K562 (cell line): Measurements from ENCODE around the gene PHF12. TPM values are rescaled to one million over a fixed set of nuclear protein-coding genes. Genes with fewer than 3 reads are reported as not detected.

Source experiments
- CHCHD3 ChIP-seq: fragments of 250-450 bp; sonication (Bioruptor Pico); IDR thresholded peaks from 2 replicates; pipeline ENCODE4 v2.1.2; 2022; ENCODE audit warnings: mild to moderate bottlenecking
- CTCF ChIP-seq, 3 experiments: IDR thresholded peaks in 2 of 3; conservative IDR thresholded peaks in 1 of 3; 2 replicates each; pipeline ENCODE4 v1.5.1; 2011 to 2012; ENCODE audit warnings: low read length in 3 of 3, mild to moderate bottlenecking in 3 of 3, control low read depth in 2 of 3, improper control_type of control experiment in 1 of 3, inconsistent platforms in 1 of 3, low read depth in 1 of 3, mixed read lengths in 1 of 3, moderate library complexity in 1 of 3; ENCODE audit not compliant: insufficient read depth in 2 of 3
- FOXP1 ChIP-seq: sonication (generic); formaldehyde crosslinking; IDR thresholded peaks from 2 replicates; pipeline ENCODE4 v1.8.0; 2022; ENCODE audit warnings: mild to moderate bottlenecking, missing genetic modification reagents
- MAZ ChIP-seq, 2 experiments: fragments of 450-650 bp in 1 of 2; sonication (generic) in 1 of 2; formaldehyde crosslinking; IDR thresholded peaks in 1 of 2; conservative IDR thresholded peaks in 1 of 2; 2 replicates each; pipeline versions ENCODE4 v1.4.0 to v1.5.0; 2020; ENCODE audit warnings: mild to moderate bottlenecking in 1 of 2, missing genetic modification reagents in 1 of 2
- RAD51 ChIP-seq: fragments of 450-650 bp; IDR thresholded peaks from 2 replicates; pipeline ENCODE4 v1.7.1; 2016; ENCODE audit warnings: low read depth, mild to moderate bottlenecking, borderline replicate concordance
- U2AF2 ChIP-seq: fragments of 200-400 bp; formaldehyde crosslinking; optimal IDR thresholded peaks from 2 replicates; pipeline ENCODE3; 2017; ENCODE audit warnings: low read depth, mild to moderate bottlenecking, low read length
- YY1 ChIP-seq, 3 experiments: IDR thresholded peaks; 2 replicates each; pipeline ENCODE4 v1.6.1; 2011; ENCODE audit warnings: low read length in 2 of 3, mild to moderate bottlenecking in 2 of 3, moderate library complexity in 2 of 3, borderline replicate concordance in 1 of 3, control low read depth in 1 of 3, low read depth in 1 of 3; ENCODE audit not compliant: insufficient read depth in 3 of 3, insufficient replicate concordance in 2 of 3, control insufficient read depth in 1 of 3, insufficient read length in 1 of 3; ENCODE audit errors: extremely low read depth in 1 of 3
- ZNF23 ChIP-seq: fragments of 250-450 bp; sonication (Bioruptor Pico); IDR thresholded peaks from 2 replicates; pipeline ENCODE4 v1.4.0; 2020; ENCODE audit warnings: mild to moderate bottlenecking
- polyA plus RNA-seq, 8 experiments: library from polyadenylated mRNA; depleted of rRNA in 4 of 8; stranded (reverse) in 5 of 8; unstranded in 3 of 8; fragments of >200 nt; fragmentation: Nextera tagmentation in 2 of 8; fragmentation: Illumina TruSeq in 1 of 8; extraction: Ambion mirVana in 2 of 8; extraction: Trizol in 1 of 8; gene quantifications; 2 replicates each; pipeline versions ENCODE4 v1.2.1 to v1.2.3, GENCODE V29; 2011 to 2014; ENCODE audit warnings: inconsistent platforms in 1 of 8, missing spikeins in 1 of 8
- total RNA-seq, 7 experiments: library from RNA; depleted of rRNA in 6 of 7; stranded (reverse); fragments of >200 nt in 6 of 7; fragmentation: Illumina TruSeq in 2 of 7; extraction: Trizol in 2 of 7; gene quantifications; 2 replicates each; pipeline versions ENCODE4 v1.2.1 to v1.2.3, GENCODE V29; 2011 to 2021; ENCODE audit warnings: low replicate concordance in 1 of 7
- TF ChIP-seq, protein P1 (sequence below): sonication (generic); formaldehyde crosslinking; IDR thresholded peaks from 2 replicates; pipeline ENCODE4 v1.9.0; 2022; ENCODE audit warnings: mild to moderate bottlenecking, missing genetic modification reagents
- TF ChIP-seq, protein P2 (sequence below): fragments of 450-650 bp; formaldehyde crosslinking; conservative IDR thresholded peaks from 2 replicates; pipeline ENCODE4 v1.4.0; 2022; ENCODE audit warnings: mild to moderate bottlenecking, missing genetic modification characterization
- TF ChIP-seq, protein P3 (sequence below): fragments of 250-450 bp; sonication (Bioruptor Pico); IDR thresholded peaks from 2 replicates; pipeline ENCODE4 v1.4.0; 2020; ENCODE audit warnings: mild to moderate bottlenecking, moderate library complexity
- TF ChIP-seq, protein P4 (sequence below), 3 experiments: fragments of 200-800 bp in 1 of 3; fragments of 250-450 bp in 1 of 3; fragments of 450-650 bp in 1 of 3; sonication (Bioruptor Pico) in 1 of 3; sonication (Bioruptor generic) in 1 of 3; formaldehyde crosslinking in 1 of 3; IDR thresholded peaks; 2 replicates each; pipeline versions ENCODE4 v1.6.1 to v1.8.0; 2016 to 2022; ENCODE audit warnings: mild to moderate bottlenecking in 2 of 3, missing genetic modification characterization in 2 of 3, missing compliant biosample characterization in 1 of 3, moderate library complexity in 1 of 3

The PHF12 gene
- total and polyA plus RNA-seq, 9 of the 15 experiments (the other 6 are each of a cell fraction or from before 2014, with no cell fraction given), result 0.82 to 31.3 (median 13.5) TPM

- TF ChIP-seq MAZ (CRISPR knock-in tag; conservative IDR thresholded peaks at IDR 0.05 in 1 of 2, IDR thresholded peaks at IDR 0.05 in 1 of 2) (peak; percentile 70 to 81; a peak in 3 of 4 replicates), ZNF23 (no peak; the same call in 1 of the 2 replicates), U2AF2 (no peak), CTCF (IDR thresholded peaks at IDR 0.05 in 2 of 3, conservative IDR thresholded peaks at IDR 0.05 in 1 of 3; ENCODE audit: insufficient read depth in 2 of 3, low read depth in 1 of 3, low read length in 3 of 3) (peak in 1 of 3 experiments; percentile 20; a peak in 1 of 6 replicates), FOXP1 (no peak), CHCHD3 (CRISPR knock-in tag) (no peak), YY1 (IDR thresholded peaks at IDR 0.05; ENCODE audit: borderline replicate concordance in 1 of 3, control insufficient read depth in 1 of 3, extremely low read depth in 1 of 3, insufficient read depth in 3 of 3, insufficient read length in 1 of 3, insufficient replicate concordance in 2 of 3, low read depth in 1 of 3, low read length in 2 of 3) (peak in 2 of 3 experiments; percentile 3 to 79), RAD51 (no peak)
- TF ChIP-seq, protein P1, sequence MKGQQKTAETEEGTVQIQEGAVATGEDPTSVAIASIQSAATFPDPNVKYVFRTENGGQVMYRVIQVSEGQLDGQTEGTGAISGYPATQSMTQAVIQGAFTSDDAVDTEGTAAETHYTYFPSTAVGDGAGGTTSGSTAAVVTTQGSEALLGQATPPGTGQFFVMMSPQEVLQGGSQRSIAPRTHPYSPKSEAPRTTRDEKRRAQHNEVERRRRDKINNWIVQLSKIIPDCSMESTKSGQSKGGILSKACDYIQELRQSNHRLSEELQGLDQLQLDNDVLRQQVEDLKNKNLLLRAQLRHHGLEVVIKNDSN (CRISPR knock-in tag), result no peak
- TF ChIP-seq, protein P2, sequence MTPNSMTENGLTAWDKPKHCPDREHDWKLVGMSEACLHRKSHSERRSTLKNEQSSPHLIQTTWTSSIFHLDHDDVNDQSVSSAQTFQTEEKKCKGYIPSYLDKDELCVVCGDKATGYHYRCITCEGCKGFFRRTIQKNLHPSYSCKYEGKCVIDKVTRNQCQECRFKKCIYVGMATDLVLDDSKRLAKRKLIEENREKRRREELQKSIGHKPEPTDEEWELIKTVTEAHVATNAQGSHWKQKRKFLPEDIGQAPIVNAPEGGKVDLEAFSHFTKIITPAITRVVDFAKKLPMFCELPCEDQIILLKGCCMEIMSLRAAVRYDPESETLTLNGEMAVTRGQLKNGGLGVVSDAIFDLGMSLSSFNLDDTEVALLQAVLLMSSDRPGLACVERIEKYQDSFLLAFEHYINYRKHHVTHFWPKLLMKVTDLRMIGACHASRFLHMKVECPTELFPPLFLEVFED (CRISPR knock-in tag), result peak; percentile 82
- TF ChIP-seq, protein P3, sequence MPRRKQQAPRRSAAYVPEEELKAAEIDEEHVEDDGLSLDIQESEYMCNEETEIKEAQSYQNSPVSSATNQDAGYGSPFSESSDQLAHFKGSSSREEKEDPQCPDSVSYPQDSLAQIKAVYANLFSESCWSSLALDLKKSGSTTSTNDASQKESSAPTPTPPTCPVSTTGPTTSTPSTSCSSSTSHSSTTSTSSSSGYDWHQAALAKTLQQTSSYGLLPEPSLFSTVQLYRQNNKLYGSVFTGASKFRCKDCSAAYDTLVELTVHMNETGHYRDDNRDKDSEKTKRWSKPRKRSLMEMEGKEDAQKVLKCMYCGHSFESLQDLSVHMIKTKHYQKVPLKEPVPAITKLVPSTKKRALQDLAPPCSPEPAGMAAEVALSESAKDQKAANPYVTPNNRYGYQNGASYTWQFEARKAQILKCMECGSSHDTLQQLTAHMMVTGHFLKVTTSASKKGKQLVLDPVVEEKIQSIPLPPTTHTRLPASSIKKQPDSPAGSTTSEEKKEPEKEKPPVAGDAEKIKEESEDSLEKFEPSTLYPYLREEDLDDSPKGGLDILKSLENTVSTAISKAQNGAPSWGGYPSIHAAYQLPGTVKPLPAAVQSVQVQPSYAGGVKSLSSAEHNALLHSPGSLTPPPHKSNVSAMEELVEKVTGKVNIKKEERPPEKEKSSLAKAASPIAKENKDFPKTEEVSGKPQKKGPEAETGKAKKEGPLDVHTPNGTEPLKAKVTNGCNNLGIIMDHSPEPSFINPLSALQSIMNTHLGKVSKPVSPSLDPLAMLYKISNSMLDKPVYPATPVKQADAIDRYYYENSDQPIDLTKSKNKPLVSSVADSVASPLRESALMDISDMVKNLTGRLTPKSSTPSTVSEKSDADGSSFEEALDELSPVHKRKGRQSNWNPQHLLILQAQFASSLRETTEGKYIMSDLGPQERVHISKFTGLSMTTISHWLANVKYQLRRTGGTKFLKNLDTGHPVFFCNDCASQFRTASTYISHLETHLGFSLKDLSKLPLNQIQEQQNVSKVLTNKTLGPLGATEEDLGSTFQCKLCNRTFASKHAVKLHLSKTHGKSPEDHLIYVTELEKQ (CRISPR knock-in tag), result no peak
- TF ChIP-seq, protein P4, sequence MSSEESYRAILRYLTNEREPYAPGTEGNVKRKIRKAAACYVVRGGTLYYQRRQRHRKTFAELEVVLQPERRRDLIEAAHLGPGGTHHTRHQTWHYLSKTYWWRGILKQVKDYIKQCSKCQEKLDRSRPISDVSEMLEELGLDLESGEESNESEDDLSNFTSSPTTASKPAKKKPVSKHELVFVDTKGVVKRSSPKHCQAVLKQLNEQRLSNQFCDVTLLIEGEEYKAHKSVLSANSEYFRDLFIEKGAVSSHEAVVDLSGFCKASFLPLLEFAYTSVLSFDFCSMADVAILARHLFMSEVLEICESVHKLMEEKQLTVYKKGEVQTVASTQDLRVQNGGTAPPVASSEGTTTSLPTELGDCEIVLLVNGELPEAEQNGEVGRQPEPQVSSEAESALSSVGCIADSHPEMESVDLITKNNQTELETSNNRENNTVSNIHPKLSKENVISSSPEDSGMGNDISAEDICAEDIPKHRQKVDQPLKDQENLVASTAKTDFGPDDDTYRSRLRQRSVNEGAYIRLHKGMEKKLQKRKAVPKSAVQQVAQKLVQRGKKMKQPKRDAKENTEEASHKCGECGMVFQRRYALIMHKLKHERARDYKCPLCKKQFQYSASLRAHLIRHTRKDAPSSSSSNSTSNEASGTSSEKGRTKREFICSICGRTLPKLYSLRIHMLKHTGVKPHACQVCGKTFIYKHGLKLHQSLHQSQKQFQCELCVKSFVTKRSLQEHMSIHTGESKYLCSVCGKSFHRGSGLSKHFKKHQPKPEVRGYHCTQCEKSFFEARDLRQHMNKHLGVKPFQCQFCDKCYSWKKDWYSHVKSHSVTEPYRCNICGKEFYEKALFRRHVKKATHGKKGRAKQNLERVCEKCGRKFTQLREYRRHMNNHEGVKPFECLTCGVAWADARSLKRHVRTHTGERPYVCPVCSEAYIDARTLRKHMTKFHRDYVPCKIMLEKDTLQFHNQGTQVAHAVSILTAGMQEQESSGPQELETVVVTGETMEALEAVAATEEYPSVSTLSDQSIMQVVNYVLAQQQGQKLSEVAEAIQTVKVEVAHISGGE (CRISPR knock-in tag; IDR thresholded peaks at IDR 0.05), result peak in 1 of 3 experiments; percentile 97; a peak in 2 of 6 replicates
Observed at GRCh38 chr17:28951991-28952975, 965 bp upstream of the PHF12 start (continued).
